GM21528 (cell line): ENCODE data around the gene TBRG4.

Experiments used
- ATAC-seq: cut with Tn5 transposase; IDR thresholded peaks from one replicate; pipeline ENCODE4 v1.9.1; 2021; ENCODE audit warnings: mild to moderate bottlenecking, moderate library complexity; ENCODE audit not compliant: unreplicated experiment, low FRiP score

The TBRG4 gene

DNA sequence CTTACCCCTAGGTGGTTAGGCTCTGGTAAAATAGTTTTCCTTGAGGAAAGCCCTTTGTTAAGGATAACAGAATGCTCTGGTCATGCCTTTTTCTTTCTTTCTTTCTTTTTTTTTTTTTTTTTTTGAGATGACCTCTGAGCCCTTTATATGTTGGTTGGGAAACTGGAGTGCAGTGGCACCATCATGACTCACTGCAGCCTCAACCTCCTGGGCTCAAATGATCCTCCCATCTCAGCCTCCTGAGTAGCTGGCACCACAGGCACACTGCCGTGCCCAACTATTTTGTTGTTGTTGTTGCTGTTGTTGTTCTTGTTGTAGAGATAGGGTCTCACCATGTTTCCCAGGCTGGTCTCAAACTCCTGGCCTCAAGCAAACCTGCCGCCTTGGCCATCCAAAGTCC is 50.1 kb downstream of the TBRG4 start:
- ATAC-seq, result no peak

DNA sequence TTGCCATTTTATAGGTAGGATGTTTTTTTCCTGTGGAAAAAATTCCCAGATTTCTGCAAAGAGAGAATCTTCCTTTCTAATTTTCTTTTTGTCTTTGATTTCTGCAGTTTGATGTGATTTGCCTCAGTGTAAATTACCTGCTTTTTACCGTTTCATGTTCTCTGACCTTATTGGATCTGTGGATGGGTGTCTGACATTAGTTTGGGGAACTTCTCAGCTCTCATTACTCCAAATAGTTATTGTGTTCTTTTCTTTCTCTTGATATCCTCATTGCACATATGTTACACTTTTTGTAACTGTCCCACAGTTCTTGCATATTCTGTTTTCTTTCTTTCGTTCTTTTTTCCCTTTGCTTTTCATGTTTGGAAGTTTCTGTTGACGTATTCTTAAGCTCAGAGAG is 51.2 kb downstream of the TBRG4 start:
- ATAC-seq, result no peak

DNA sequence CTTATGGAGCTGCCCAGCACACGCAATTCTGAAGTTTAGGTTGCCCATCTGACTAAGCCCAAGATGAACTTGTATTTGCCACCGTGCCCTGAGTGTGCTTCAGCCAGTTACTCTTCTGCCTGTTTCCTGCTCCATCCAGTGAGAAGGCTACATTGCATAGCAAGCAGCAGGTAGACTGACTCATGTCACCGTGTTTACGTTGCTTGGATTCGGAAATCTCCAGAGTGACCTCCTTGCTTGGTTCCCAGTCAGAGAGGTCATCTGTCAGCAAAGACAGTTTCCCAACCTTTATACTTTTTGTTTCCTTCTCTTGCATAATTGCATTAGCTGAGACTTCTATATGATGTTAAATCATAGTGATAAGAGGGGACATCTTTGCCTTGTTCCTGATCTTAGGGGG is 53.6 kb downstream of the TBRG4 start:
- ATAC-seq, result no peak

DNA sequence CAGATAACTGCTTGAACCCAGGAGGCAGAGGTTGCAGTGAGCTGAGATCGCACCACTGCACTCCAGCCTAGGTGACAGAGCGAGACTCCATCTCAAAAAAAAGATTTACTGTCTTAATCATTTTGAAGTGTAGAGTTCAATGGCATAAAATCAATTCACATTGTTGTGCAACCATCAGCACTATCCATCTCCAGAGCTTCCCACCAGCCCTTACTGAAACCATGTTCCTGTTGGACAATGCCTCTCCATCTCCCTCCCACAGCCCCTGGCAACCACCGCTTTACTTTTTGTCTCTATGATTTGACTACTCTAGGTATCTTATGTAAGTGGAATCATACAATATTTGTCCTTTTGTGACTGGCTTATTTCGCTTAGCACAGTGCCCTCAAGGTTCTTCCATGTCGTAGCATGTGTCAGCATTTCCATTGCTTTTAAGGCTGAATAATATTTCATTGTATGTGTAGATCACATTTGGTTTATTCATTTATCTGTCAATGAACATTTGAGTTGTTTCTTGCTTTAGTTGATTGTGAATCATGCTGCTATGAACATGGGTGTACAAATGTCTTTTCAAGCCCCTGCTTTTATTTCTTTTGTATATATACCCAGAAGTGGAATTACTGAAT is 55.8 kb downstream of the TBRG4 start:
- ATAC-seq, result no peak

DNA sequence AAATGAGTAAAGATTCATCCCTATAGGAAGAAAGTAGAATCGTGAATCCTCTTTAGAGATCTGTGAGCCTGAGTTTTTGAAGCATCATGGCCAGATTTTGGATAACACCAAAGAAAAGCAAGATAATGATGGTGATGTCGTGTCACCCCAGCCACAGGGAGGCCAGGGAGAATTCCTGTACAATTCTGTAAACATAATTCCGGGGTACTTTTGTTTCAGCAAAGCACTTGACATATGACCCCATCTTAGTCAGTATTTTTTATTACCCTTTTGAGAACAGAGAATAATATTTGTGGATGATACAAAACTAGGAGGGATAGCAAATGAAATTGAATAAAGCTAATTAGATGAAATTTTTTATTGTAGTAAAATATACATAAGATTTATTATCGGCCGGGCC is 56.5 kb downstream of the TBRG4 start:
- ATAC-seq, result no peak

DNA sequence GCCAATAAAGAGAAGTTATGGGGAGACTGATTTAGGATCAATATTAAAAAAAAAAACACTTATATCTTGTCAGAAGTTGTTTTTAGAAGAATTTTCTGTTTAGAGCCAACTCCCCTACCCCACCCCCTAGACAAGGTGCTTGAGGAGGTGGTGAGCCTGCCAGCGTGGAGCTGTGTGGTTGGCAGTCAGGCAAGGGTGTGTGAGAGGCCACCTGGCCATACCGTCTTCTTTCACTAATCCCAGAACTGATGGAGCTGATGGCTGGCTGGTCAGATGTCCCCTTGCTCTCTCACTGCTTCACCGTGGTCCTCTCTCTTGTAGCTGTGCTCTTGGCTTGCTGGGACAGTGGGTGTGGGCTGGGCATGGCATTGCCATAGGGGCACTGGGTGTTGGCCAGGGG is 57.1 kb downstream of the TBRG4 start:
- no peak for ATAC-seq

DNA sequence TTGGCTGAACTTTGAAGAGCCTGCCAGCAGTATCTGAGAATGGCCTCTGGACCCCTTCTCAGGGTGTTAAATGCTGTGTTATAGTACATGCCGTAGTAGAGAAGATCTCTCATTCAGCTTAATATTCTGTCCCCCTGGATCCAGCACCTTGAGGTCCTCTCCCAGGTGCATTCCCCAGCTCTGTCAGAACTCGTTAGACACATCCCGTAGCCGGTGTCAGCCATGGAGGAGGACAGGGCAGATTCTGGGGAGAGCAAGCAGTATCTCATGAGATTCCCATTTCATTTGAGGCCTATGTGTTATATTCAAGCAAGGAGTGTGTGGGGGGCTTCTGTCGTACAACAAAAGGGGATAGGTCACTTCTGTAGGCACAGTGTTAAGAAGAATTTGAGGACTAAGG is 57.6 kb downstream of the TBRG4 start:
- ATAC-seq, result no peak

DNA sequence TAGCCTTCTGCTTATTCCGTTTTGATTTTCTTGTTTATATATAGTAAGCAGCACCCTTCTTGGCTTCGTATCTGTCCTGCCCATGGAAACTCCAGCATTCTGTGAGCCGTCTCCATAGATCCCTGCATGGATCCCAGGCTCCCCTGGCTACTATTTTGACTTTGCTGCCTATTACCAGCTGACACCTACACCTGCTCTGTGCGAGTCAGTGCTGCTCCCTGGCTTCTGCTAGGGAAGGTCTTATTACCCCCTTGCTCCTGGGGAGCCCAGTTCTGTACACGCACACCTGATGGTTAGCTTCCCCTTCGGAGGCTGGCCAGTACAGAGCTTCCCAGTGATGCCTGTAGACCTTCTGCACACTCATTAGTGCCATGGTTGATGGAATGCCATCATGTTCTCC is 58.1 kb downstream of the TBRG4 start:
- ATAC-seq, result no peak

DNA sequence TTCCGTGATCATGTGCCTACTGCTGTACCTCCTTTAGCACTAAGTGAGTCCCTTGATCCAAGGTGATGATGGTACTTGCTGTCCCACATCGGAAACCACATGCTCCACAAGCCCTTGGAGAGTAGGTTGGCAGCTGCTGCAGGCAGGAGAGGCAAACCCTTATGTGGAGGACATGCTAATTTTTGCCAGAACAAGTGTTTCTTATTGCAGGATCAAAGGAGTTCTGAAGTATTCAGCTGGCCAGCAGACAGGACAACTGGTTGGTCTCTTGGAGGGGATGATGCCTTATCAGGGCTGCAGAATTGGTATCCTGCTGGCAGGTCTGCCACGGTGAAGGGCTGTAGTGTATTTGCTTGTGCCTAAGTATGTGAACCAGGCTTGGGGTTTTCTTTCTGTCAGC is 59.5 kb downstream of the TBRG4 start:
- ATAC-seq, result no peak

DNA sequence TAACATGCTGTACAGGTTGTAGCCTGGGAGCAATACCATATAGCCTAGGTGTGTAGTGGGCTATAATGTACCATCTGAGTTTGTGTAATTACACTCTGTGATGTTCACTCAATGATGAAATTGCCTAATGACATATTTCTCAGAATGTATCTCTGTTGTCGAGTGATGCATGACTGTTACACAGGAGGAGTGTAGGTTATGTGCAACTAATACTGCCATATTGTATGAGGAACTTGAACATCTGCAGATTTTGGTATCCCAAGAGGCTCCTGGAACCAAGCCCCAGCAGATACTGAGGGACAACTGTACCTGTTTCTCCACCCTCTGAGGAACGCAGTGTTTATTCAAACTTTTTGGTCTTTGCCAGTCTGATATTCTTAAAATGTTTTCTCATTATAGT is 61.3 kb downstream of the TBRG4 start:
- no peak for ATAC-seq
